ENCODE data around the gene GPR31.

GPR31 gene

DNA sequence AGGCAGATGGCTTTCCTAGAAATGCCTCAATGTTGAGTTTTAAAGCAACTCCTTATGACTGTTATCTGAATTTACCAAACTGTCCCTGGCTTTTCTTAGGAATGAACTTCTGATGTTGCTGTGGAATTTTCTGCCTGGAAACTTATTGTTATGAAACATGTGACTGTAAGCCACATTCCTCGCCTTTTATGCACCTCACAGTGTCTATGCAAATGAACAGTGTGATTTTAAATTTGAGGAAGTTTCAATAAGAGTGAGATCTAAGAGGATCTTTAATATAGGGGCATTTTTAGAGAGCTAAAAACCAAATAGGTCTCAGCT lies 37.2 kb downstream of the GPR31 start:
- no peak for TF ChIP-seq POLR2AphosphoS5 (IDR thresholded peaks at IDR 0.05; ENCODE audit: low read depth, low read length)
- TF ChIP-seq SIN3A (IDR thresholded peaks at IDR 0.05; ENCODE audit: borderline replicate concordance, insufficient read depth, low read length), result no peak
- TF ChIP-seq, protein P1, sequence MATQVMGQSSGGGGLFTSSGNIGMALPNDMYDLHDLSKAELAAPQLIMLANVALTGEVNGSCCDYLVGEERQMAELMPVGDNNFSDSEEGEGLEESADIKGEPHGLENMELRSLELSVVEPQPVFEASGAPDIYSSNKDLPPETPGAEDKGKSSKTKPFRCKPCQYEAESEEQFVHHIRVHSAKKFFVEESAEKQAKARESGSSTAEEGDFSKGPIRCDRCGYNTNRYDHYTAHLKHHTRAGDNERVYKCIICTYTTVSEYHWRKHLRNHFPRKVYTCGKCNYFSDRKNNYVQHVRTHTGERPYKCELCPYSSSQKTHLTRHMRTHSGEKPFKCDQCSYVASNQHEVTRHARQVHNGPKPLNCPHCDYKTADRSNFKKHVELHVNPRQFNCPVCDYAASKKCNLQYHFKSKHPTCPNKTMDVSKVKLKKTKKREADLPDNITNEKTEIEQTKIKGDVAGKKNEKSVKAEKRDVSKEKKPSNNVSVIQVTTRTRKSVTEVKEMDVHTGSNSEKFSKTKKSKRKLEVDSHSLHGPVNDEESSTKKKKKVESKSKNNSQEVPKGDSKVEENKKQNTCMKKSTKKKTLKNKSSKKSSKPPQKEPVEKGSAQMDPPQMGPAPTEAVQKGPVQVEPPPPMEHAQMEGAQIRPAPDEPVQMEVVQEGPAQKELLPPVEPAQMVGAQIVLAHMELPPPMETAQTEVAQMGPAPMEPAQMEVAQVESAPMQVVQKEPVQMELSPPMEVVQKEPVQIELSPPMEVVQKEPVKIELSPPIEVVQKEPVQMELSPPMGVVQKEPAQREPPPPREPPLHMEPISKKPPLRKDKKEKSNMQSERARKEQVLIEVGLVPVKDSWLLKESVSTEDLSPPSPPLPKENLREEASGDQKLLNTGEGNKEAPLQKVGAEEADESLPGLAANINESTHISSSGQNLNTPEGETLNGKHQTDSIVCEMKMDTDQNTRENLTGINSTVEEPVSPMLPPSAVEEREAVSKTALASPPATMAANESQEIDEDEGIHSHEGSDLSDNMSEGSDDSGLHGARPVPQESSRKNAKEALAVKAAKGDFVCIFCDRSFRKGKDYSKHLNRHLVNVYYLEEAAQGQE (IDR thresholded peaks at IDR 0.05; ENCODE audit: insufficient read depth in 1 of 2, low read depth in 2 of 2, low read length in 2 of 2), result no peak
- no peak for TF ChIP-seq FOXP2 (optimal IDR thresholded peaks at IDR 0.05; ENCODE audit: borderline replicate concordance, extremely low read depth, extremely low read length, insufficient read depth)
- TF ChIP-seq TAF1 (IDR thresholded peaks at IDR 0.05; ENCODE audit: borderline replicate concordance, insufficient read depth, low read length), result no peak

- TF ChIP-seq, protein P1 (IDR thresholded peaks at IDR 0.05; ENCODE audit: insufficient read depth in 1 of 2, low read depth in 2 of 2, low read length in 2 of 2), result no peak
- TF ChIP-seq POLR2AphosphoS5 (IDR thresholded peaks at IDR 0.05; ENCODE audit: low read depth, low read length) (no peak), SIN3A (IDR thresholded peaks at IDR 0.05; ENCODE audit: borderline replicate concordance, insufficient read depth, low read length) (no peak)
Observed at GRCh38 chr6:167119670-167120582, 37.9 kb downstream of the GPR31 start.

DNA sequence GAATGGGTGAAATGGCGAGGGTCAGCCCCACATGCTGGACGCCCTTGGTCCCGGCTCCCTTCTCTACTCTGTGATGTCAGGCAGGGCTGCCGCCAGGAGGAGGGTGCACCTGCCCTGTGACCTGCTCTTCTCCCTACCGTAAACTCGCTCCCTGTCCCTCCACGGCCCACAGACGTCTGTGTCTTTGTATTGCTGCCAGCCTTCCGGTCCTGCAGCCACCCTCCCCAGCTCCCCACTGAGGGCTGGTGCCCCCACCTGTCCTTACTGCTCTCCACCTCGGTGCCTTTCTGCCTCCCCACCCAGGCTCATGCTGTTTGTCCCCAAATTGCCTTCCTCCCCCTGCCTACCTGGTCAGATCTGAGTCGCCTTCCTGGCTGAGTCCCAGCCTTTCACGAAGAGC lies 38.9 kb downstream of the GPR31 start:
- TF ChIP-seq SIN3A (IDR thresholded peaks at IDR 0.05; ENCODE audit: borderline replicate concordance, insufficient read depth, low read length) (no peak), TAF1 (IDR thresholded peaks at IDR 0.05; ENCODE audit: borderline replicate concordance, insufficient read depth, low read length) (no peak), FOXP2 (optimal IDR thresholded peaks at IDR 0.05; ENCODE audit: borderline replicate concordance, extremely low read depth, extremely low read length, insufficient read depth) (no peak), POLR2AphosphoS5 (IDR thresholded peaks at IDR 0.05; ENCODE audit: low read depth, low read length) (no peak)
- TF ChIP-seq, protein P1 (IDR thresholded peaks at IDR 0.05; ENCODE audit: insufficient read depth in 1 of 2, low read depth in 2 of 2, low read length in 2 of 2), result no peak

DNA sequence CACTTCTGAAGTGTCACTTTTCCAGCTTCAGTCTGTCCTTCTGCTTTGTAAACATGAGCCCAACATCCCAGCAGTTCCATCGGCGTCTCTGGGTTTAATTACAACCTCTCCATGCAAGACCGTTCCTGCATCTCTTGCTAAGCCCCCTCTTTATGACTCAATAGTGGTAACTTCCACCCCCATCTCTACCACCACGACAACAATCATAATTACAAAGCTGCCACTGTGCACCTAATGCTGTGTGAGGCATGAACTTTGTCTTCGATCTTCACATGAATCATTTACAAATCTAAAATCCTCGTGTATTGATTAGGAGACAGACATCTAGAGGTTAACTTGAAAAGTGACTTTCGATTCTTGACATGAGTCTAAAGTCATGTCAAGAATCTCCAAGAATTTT lies 39.8 kb downstream of the GPR31 start:
- TF ChIP-seq SIN3A (IDR thresholded peaks at IDR 0.05; ENCODE audit: borderline replicate concordance, insufficient read depth, low read length) (no peak), POLR2AphosphoS5 (IDR thresholded peaks at IDR 0.05; ENCODE audit: low read depth, low read length) (no peak), FOXP2 (optimal IDR thresholded peaks at IDR 0.05; ENCODE audit: borderline replicate concordance, extremely low read depth, extremely low read length, insufficient read depth) (no peak), TAF1 (IDR thresholded peaks at IDR 0.05; ENCODE audit: borderline replicate concordance, insufficient read depth, low read length) (no peak)
- TF ChIP-seq, protein P1 (IDR thresholded peaks at IDR 0.05; ENCODE audit: insufficient read depth in 1 of 2, low read depth in 2 of 2, low read length in 2 of 2), result no peak
